Skeletal muscle tissue (tissue), 4 donors: ENCODE measurements around the gene RNF217. TPM values are rescaled to one million over a fixed set of nuclear protein-coding genes. Genes with fewer than 3 reads are reported as not detected.

Experiments
- H3K27ac ChIP-seq: one replicate; pipeline ENCODE4 v1.7.0; 2013; ENCODE audit warnings: mild to moderate bottlenecking, low read depth, low read length, inconsistent platforms
- H3K27me3 ChIP-seq, 3 donors: one replicate each; pipeline ENCODE4 v1.7.0; 2013; ENCODE audit warnings: low read length in 3 of 3; ENCODE audit not compliant: control insufficient read depth in 3 of 3, insufficient read depth in 3 of 3
- H3K36me3 ChIP-seq, 3 donors: one replicate each; pipeline ENCODE4 v1.7.0; 2013; ENCODE audit warnings: low read length in 3 of 3; ENCODE audit not compliant: control insufficient read depth in 3 of 3, insufficient read depth in 3 of 3
- H3K4me1 ChIP-seq, 3 donors: one replicate each; pipeline ENCODE4 v1.7.0; 2013; ENCODE audit warnings: low read length in 3 of 3, mild to moderate bottlenecking in 3 of 3; ENCODE audit not compliant: control insufficient read depth in 3 of 3, insufficient read depth in 3 of 3
- H3K4me3 ChIP-seq, 3 donors: one replicate each; pipeline ENCODE4 v1.7.0; 2013; ENCODE audit warnings: low read length in 3 of 3
- H3K9ac ChIP-seq, 3 donors: one replicate each; pipeline ENCODE4 v1.7.0; 2013; ENCODE audit warnings: low read length in 3 of 3, mild to moderate bottlenecking in 3 of 3, moderate library complexity in 2 of 3, low read depth in 1 of 3
- H3K9me3 ChIP-seq, 3 donors: one replicate each; pipeline ENCODE4 v1.7.0; 2013; ENCODE audit warnings: low read length in 3 of 3; ENCODE audit not compliant: control insufficient read depth in 3 of 3
- total RNA-seq: library from RNA; depleted of rRNA; stranded (reverse); fragments of >200 nt; gene quantifications from one replicate; pipeline ENCODE4 v1.2.3, GENCODE V29; 2014
- donor health status: Osteomylitis.

RNF217 gene
- total RNA-seq, 1 donor from 2014 or later = 27.1 TPM

- no peak overlapping the region for H3K27ac ChIP-seq
- peaks cover 13 to 18% (median 14%) of the 10 kb centered on the region in 3 donors for H3K4me1 ChIP-seq
Observed at GRCh38 chr6:125008957-125009356, 46.7 kb downstream of the RNF217 start.

GRCh38 chr6:125009578-125009977, 47.3 kb downstream of the RNF217 start:
- Histone ChIP-seq H3K9ac (no peak overlapping the region), H3K27ac (no peak overlapping the region), H3K4me1 (peaks cover 11 to 18% (median 11%) of the 10 kb centered on the region in 3 donors), H3K27me3 (no peaks in the 10 kb centered on the region), H3K36me3 (no peaks in the 10 kb centered on the region), H3K4me3 (no peak overlapping the region), H3K9me3 (no peaks in the 10 kb centered on the region)

More at GRCh38 chr6:125008957-125009356, 46.7 kb downstream of the RNF217 start:
- Histone ChIP-seq H3K27me3 (no peaks in the 10 kb centered on the region), H3K9me3 (no peaks in the 10 kb centered on the region), H3K4me3 (no peak overlapping the region), H3K9ac (no peak overlapping the region), H3K36me3 (no peaks in the 10 kb centered on the region)

GRCh38 chr6:125013938-125014660, 51.9 kb downstream of the RNF217 start:
- no peak overlapping the region for H3K9ac ChIP-seq
- H3K4me3 ChIP-seq = no peak overlapping the region
- no peaks in the 10 kb centered on the region for H3K9me3 ChIP-seq
- H3K4me1 ChIP-seq = peaks cover 7 to 10% (median 9%) of the 10 kb centered on the region in 3 donors
- H3K27ac ChIP-seq = no peak overlapping the region
- H3K36me3 ChIP-seq = no peaks in the 10 kb centered on the region
- H3K27me3 ChIP-seq = no peaks in the 10 kb centered on the region

DNA sequence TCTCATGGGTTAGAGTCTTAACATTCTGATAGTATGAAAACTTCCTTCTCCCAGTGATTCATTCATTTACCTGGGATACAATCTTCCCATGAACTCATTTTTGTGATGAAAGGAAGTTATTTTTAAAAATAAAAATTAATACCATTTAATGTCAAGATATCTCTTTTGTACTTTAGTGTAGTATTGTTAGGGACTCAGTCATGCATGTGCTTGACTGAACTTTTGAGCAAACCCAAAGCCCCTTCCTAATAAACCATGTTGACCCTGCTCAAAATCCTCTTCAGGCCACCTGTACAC, 52.4 kb downstream of the RNF217 start:
- H3K4me3 ChIP-seq = no peak overlapping the region
- H3K4me1 ChIP-seq = peaks cover 2 to 5% (median 4%) of the 10 kb centered on the region in 3 donors
- no peak overlapping the region for H3K27ac ChIP-seq
- H3K27me3 ChIP-seq = no peaks in the 10 kb centered on the region
- no peaks in the 10 kb centered on the region for H3K36me3 ChIP-seq
- H3K9me3 ChIP-seq = no peaks in the 10 kb centered on the region
- no peak overlapping the region for H3K9ac ChIP-seq

DNA sequence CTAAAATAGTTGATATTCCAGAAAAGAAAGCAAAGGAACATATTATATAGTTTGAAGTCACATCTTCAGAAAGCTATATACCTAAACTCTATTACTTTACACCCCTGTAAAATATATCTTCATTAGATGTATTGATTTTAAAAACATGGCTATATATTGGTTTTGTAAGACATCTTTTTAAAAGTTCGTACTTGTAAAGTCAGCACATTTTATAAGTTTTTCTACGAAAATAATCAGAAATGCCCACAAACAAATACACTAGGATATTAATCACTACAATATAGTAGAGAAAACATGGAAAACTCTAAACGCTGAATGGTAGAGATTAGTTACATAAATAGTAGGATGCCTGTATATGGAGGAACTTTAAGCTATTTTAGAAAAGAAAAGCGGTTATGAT, 52.9 kb downstream of the RNF217 start:
- Histone ChIP-seq H3K9me3 (no peaks in the 10 kb centered on the region), H3K27me3 (no peaks in the 10 kb centered on the region), H3K4me3 (no peak overlapping the region), H3K4me1 (peaks cover 0 to 4% (median 0%) of the 10 kb centered on the region in 3 donors), H3K9ac (no peak overlapping the region), H3K36me3 (no peaks in the 10 kb centered on the region), H3K27ac (no peak overlapping the region)

DNA sequence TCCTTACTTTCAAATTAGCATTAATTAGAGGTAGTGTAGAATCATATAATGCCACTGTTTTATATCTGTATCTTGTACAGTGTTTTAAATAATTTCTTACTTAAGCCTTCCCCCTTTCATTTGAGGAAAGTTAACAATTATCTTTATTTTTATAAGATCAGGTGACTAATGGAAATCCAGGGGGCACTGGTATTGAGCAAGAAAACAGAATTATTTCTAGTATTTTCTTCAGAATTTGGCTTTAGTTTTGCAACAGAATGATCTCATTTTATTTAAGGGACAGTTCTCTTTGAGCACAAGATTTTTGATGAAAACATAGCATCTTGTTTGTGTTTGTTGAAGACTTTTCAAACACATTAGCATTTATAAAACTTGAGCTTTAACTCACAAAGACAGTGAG, 55.9 kb downstream of the RNF217 start:
- H3K27ac ChIP-seq = no peak overlapping the region
- H3K9me3 ChIP-seq = no peaks in the 10 kb centered on the region
- no peaks in the 10 kb centered on the region for H3K36me3 ChIP-seq
- peaks cover 4 to 10% (median 5%) of the 10 kb centered on the region in 3 donors for H3K4me1 ChIP-seq
- no peak overlapping the region for H3K4me3 ChIP-seq
- H3K27me3 ChIP-seq = no peaks in the 10 kb centered on the region
- no peak overlapping the region for H3K9ac ChIP-seq

- Histone ChIP-seq H3K27ac (no peak overlapping the region), H3K9me3 (no peaks in the 10 kb centered on the region), H3K27me3 (no peaks in the 10 kb centered on the region), H3K9ac (no peak overlapping the region), H3K36me3 (no peaks in the 10 kb centered on the region), H3K4me1 (peaks cover 4 to 10% (median 5%) of the 10 kb centered on the region in 3 donors), H3K4me3 (no peak overlapping the region)
Observed at GRCh38 chr6:125019281-125019680, 57.0 kb downstream of the RNF217 start.

DNA sequence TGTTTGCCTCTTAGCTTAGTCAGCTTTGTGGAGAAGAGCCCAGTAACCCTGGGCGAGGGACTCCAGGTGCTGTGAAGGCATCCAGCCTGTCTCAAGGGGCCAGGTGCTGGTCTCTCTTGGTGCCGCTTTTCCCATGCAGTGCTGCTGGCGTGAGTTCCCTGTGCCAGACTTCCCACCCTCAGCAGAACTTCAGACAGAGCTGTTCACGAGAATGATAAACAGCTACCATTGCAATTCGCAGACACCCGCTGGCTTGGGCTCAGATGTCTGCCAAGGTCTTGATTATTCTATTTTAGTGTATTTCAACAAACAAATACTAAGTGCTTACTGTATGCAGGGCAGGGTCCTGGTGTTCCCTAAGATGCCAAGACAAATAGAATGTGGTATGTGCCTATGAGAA, 57.7 kb downstream of the RNF217 start:
- Histone ChIP-seq H3K4me3 (no peak overlapping the region), H3K4me1 (peaks cover 4 to 10% (median 5%) of the 10 kb centered on the region in 3 donors), H3K36me3 (no peaks in the 10 kb centered on the region), H3K9me3 (no peaks in the 10 kb centered on the region), H3K27ac (no peak overlapping the region), H3K27me3 (no peaks in the 10 kb centered on the region), H3K9ac (no peak overlapping the region)

- Histone ChIP-seq H3K9me3 (no peaks in the 10 kb centered on the region), H3K4me3 (no peak overlapping the region), H3K27me3 (no peaks in the 10 kb centered on the region), H3K36me3 (no peaks in the 10 kb centered on the region), H3K4me1 (peaks cover 4 to 10% (median 5%) of the 10 kb centered on the region in 3 donors), H3K27ac (no peak overlapping the region), H3K9ac (no peak overlapping the region)
Observed at GRCh38 chr6:125020385-125020784, 58.1 kb downstream of the RNF217 start.

- Histone ChIP-seq H3K9me3 (no peaks in the 10 kb centered on the region), H3K9ac (no peak overlapping the region)
Observed at GRCh38 chr6:125022391-125022989, 60.3 kb downstream of the RNF217 start.

More at GRCh38 chr6:125022391-125022989, 60.3 kb downstream of the RNF217 start:
- H3K36me3 ChIP-seq = no peaks in the 10 kb centered on the region
- peaks cover 4 to 10% (median 5%) of the 10 kb centered on the region in 3 donors for H3K4me1 ChIP-seq
- H3K4me3 ChIP-seq = no peak overlapping the region
- no peak overlapping the region for H3K27ac ChIP-seq
- H3K27me3 ChIP-seq = no peaks in the 10 kb centered on the region
